Lower leg skin (tissue), 4 donors: ENCODE data around the gene HERPUD1. TPM values are rescaled to one million over a fixed set of nuclear protein-coding genes. Genes with fewer than 3 reads are reported as not detected.

Experiments
- DNase-seq, 2 donors: peaks; one replicate each; pipeline ENCODE4 v3.0.0-alpha.2; 2019; ENCODE audit warnings: low spot score in 2 of 2
- H3K4me3 ChIP-seq: fragments of 200-600 bp; sonication (generic); 2 replicates; pipeline ENCODE4 v1.5.1; 2017; ENCODE audit warnings: mild to moderate bottlenecking, low read depth; ENCODE audit not compliant: poor library complexity, severe bottlenecking
- POLR2A ChIP-seq, 2 donors: fragments of 450-650 bp; IDR thresholded peaks; one replicate each; pipeline ENCODE4 v1.6.1; 2016 to 2017; ENCODE audit warnings: antibody characterized with exemption in 2 of 2, mild to moderate bottlenecking in 1 of 2, moderate library complexity in 1 of 2
- WGBS, 2 donors: methylation state at CpG; one replicate each; pipeline ENCODE4 v1.1.5; 2018; 5-methylcytosine and 5-hydroxymethylcytosine counted together
- intact Hi-C: fragments of 100-400 bp; cut with DNase I; formaldehyde crosslinking; loops from one replicate; pipeline ENCODE4 v1.15.0; 2023; ENCODE audit warnings: low total_unique reads
- total RNA-seq, 4 donors: library from RNA; depleted of rRNA; stranded (reverse); fragments of >200 nt; gene quantifications; one replicate each; pipeline ENCODE4 v1.1.0, GENCODE V29; 2016
- TF ChIP-seq, protein P1 (sequence below), 3 donors: fragments of 450-650 bp; IDR thresholded peaks; one replicate each; pipeline ENCODE4 v1.5.1; 2016; ENCODE audit warnings: antibody characterized with exemption in 3 of 3, mild to moderate bottlenecking in 3 of 3, moderate library complexity in 2 of 3

The HERPUD1 gene
- total RNA-seq, 4 donors from 2014 or later = 136 to 165 (median 158) TPM

DNA sequence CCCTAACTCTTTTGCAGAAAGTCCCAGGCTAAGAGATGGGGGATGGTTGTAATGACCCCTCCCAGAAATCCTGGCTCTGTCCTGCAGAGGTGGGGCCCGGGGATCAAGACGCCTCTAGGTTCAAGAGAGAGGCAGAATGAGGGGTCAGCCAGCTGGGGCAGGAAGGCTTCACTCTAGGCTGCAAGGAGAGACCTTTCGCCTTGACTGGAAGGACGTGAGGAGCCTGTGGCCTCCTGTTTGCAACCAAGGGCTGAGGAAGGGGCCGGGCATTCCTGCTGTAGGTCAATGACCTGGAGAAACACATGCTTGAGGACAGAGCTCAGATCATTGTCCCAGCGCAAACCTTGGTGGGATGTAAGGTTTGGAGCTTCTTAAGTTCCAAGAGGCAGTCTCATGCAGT, 21.1 kb downstream of the HERPUD1 start:
- intact Hi-C loops = loop anchor here (10.0 kb wide), 1 partner anchor 88 kb away; the partner anchor contains the start of gene SLC12A3
- H3K4me3 ChIP-seq = no peak overlapping the region
- WGBS, 2 donors = 77 to 80% methylated on average over 6 of the region's 6 CpGs
- TF ChIP-seq, protein P1, sequence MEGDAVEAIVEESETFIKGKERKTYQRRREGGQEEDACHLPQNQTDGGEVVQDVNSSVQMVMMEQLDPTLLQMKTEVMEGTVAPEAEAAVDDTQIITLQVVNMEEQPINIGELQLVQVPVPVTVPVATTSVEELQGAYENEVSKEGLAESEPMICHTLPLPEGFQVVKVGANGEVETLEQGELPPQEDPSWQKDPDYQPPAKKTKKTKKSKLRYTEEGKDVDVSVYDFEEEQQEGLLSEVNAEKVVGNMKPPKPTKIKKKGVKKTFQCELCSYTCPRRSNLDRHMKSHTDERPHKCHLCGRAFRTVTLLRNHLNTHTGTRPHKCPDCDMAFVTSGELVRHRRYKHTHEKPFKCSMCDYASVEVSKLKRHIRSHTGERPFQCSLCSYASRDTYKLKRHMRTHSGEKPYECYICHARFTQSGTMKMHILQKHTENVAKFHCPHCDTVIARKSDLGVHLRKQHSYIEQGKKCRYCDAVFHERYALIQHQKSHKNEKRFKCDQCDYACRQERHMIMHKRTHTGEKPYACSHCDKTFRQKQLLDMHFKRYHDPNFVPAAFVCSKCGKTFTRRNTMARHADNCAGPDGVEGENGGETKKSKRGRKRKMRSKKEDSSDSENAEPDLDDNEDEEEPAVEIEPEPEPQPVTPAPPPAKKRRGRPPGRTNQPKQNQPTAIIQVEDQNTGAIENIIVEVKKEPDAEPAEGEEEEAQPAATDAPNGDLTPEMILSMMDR (IDR thresholded peaks at IDR 0.05) = no peak
- no peak for DNase-seq

- H3K4me3 ChIP-seq = no peak overlapping the region
- intact Hi-C loops = loop anchor here (10.0 kb wide), 1 partner anchor 91 kb away; the partner anchor contains the start of gene SLC12A3
- DNase-seq = no peak
- WGBS, 2 donors = 90 to 94% methylated on average over 4 of the region's 4 CpGs
- no peak for TF ChIP-seq POLR2A (IDR thresholded peaks at IDR 0.05)
- TF ChIP-seq, protein P1 (IDR thresholded peaks at IDR 0.05) = no peak
These were observed 24.1 kb downstream of the HERPUD1 start for GRCh38 chr16:56956076-56956475.

GRCh38 chr16:56956756-56957155, 24.8 kb downstream of the HERPUD1 start:
- no peak overlapping the region for H3K4me3 ChIP-seq
- no peak for DNase-seq
- WGBS, 2 donors = 58 to 65% methylated on average over 4 of the region's 4 CpGs
- intact Hi-C loops = loop anchor here (10.0 kb wide), 1 partner anchor 92 kb away; the partner anchor contains the start of gene SLC12A3
- no peak for TF ChIP-seq POLR2A (IDR thresholded peaks at IDR 0.05)
- TF ChIP-seq, protein P1 (IDR thresholded peaks at IDR 0.05) = no peak

- intact Hi-C loops = loop anchor here (10.0 kb wide), 1 partner anchor 184 kb away; no protein-coding TSS in a partner anchor
- no peak overlapping the region for H3K4me3 ChIP-seq
- no peak for DNase-seq
- WGBS, 2 donors = 61 to 78% methylated on average over 12 to 13 of the region's 13 CpGs
- TF ChIP-seq POLR2A (IDR thresholded peaks at IDR 0.05) = no peak
- TF ChIP-seq, protein P1 (IDR thresholded peaks at IDR 0.05) = no peak
These were observed 28.8 kb downstream of the HERPUD1 start for GRCh38 chr16:56960681-56961281.

DNA sequence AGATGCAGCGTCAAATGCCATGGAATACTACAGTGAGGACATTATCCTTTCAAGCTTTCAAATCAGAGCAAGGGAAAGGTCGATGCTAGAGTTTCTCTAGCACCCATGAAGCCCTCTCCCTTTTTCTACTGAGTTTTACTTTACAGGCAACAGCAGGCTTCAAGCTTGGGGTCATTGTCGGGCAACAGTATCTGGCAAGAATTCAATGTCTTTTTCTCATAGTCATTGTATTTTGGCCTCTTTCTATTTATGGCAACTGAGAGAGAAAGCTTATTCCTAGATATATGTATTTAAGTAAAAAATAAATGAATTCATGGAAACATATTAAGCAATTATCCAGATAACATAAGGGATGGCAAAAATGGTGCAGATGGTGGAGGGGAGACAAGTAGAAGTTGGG, 29.4 kb downstream of the HERPUD1 start:
- no peak overlapping the region for H3K4me3 ChIP-seq
- TF ChIP-seq, protein P1 (IDR thresholded peaks at IDR 0.05) = no peak
- TF ChIP-seq POLR2A (IDR thresholded peaks at IDR 0.05) = no peak
- intact Hi-C loops = loop anchor here (10.0 kb wide), 1 partner anchor 183 kb away; no protein-coding TSS in a partner anchor
- no peak for DNase-seq
- 65 to 71% methylated on average over 3 of the region's 3 CpGs for WGBS, 2 donors
